ENCODE measurements around the gene TKTL2.

DNA sequence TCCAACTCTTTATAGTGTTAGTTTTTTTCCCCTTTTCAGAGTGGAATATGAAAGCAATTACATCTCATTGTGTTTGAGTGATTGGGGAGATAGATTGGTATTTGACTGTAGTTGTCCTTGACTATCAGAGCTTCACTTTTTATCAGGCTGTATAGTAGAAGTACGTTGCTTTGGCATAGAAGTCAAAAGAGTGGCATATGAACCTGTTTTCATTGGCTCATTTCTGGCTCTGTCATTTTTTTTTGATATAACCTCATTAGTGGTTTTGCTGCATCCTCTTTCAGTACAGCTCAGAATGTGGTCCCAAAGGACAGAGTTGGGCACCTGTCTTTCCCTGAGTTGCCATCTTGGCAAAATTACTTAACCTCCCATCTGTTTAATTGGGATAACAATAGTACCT is 22.3 kb upstream of the TKTL2 start:
- no peak for TF ChIP-seq ARNTL (CRISPR knock-in tag; IDR thresholded peaks at IDR 0.05; ENCODE audit: borderline replicate concordance, low read depth)
- TF ChIP-seq GLIS3 (CRISPR knock-in tag; IDR thresholded peaks at IDR 0.05), result no peak
- TF ChIP-seq ZNF565 (CRISPR knock-in tag; conservative IDR thresholded peaks at IDR 0.05; ENCODE audit: low read depth), result no peak
- no peak for TF ChIP-seq PPARA (CRISPR knock-in tag; IDR thresholded peaks at IDR 0.05; ENCODE audit: borderline replicate concordance)
- TF ChIP-seq, protein P1, sequence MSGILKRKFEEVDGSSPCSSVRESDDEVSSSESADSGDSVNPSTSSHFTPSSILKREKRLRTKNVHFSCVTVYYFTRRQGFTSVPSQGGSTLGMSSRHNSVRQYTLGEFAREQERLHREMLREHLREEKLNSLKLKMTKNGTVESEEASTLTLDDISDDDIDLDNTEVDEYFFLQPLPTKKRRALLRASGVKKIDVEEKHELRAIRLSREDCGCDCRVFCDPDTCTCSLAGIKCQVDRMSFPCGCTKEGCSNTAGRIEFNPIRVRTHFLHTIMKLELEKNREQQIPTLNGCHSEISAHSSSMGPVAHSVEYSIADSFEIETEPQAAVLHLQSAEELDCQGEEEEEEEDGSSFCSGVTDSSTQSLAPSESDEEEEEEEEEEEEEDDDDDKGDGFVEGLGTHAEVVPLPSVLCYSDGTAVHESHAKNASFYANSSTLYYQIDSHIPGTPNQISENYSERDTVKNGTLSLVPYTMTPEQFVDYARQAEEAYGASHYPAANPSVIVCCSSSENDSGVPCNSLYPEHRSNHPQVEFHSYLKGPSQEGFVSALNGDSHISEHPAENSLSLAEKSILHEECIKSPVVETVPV (CRISPR knock-in tag; IDR thresholded peaks at IDR 0.05), result no peak
- TF ChIP-seq, protein P2, sequence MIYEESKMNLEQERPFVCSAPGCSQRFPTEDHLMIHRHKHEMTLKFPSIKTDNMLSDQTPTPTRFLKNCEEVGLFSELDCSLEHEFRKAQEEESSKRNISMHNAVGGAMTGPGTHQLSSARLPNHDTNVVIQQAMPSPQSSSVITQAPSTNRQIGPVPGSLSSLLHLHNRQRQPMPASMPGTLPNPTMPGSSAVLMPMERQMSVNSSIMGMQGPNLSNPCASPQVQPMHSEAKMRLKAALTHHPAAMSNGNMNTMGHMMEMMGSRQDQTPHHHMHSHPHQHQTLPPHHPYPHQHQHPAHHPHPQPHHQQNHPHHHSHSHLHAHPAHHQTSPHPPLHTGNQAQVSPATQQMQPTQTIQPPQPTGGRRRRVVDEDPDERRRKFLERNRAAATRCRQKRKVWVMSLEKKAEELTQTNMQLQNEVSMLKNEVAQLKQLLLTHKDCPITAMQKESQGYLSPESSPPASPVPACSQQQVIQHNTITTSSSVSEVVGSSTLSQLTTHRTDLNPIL (CRISPR knock-in tag; IDR thresholded peaks at IDR 0.05; ENCODE audit: low read depth), result no peak
- TF ChIP-seq, protein P3, sequence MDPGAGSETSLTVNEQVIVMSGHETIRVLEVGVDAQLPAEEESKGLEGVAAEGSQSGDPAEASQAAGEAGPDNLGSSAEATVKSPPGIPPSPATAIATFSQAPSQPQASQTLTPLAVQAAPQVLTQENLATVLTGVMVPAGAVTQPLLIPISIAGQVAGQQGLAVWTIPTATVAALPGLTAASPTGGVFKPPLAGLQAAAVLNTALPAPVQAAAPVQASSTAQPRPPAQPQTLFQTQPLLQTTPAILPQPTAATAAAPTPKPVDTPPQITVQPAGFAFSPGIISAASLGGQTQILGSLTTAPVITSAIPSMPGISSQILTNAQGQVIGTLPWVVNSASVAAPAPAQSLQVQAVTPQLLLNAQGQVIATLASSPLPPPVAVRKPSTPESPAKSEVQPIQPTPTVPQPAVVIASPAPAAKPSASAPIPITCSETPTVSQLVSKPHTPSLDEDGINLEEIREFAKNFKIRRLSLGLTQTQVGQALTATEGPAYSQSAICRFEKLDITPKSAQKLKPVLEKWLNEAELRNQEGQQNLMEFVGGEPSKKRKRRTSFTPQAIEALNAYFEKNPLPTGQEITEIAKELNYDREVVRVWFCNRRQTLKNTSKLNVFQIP (CRISPR knock-in tag; IDR thresholded peaks at IDR 0.05; ENCODE audit: borderline replicate concordance, low read depth), result no peak
- no peak for TF ChIP-seq SNAI2 (CRISPR knock-in tag; IDR thresholded peaks at IDR 0.05)
- no peak for TF ChIP-seq CSDC2 (CRISPR knock-in tag; IDR thresholded peaks at IDR 0.05)
- TF ChIP-seq TCF4 (CRISPR knock-in tag; IDR thresholded peaks at IDR 0.05; ENCODE audit: borderline replicate concordance), result no peak
- no peak for TF ChIP-seq ZC3H10 (CRISPR knock-in tag; IDR thresholded peaks at IDR 0.05)
